A172 (cell line): ENCODE measurements around the gene MYMK. TPM values are rescaled to one million over a fixed set of nuclear protein-coding genes. Genes with fewer than 3 reads are reported as not detected.

Source experiments
- DNase-seq: peaks from one replicate; pipeline ENCODE4 v3.0.0-alpha.2; 2015; ENCODE audit warnings: low spot score
- total RNA-seq: library from RNA; depleted of rRNA; stranded (reverse); fragments of >200 nt; shearing (Covaris generic); gene quantifications from 2 replicates; pipeline ENCODE4 v1.2.3, GENCODE V29; 2014; rRNA removed

The MYMK gene
- total RNA-seq, 1 experiment from 2014 or later = not detected

DNA sequence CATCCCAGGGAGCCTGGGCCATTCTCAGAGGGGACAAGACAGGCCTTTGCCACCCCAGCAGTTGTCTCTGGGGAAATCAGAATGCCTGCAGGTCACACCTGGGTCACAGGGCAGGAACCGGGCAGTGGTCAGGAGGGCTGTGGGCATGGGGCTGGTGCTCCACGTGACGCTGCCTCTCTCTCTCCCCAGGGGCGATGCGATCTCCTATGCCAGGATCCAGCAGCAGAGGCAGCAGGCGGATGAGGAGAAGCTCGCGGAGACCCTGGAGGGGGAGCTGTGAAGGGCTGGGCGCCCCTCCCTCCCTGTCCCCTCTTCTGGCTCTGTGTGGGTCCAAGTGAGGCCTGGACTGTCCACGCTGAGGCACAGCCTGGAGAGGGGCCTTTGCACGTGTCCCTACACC, 56.4 kb downstream of the MYMK start:
- no peak for DNase-seq

DNA sequence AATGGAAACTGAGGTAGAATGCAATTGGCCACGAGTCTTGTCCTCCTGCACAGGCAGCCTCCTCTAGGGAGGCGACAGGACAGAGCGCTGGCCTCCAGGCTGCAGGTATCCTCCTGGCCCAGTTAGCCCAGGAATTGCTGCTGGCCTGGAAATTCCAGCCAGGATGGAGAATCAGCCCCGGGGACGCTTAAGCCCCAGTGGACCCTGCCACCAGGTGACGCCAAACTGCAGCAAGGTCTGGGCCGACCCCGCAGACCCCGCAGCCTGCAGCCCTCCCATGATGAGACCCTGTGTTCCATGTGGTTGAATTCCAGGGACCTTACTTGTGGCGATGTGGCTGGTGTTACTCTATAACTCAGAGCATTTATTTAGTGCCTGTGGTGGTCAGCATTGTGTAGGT, 57.7 kb downstream of the MYMK start:
- DNase-seq = no peak

DNA sequence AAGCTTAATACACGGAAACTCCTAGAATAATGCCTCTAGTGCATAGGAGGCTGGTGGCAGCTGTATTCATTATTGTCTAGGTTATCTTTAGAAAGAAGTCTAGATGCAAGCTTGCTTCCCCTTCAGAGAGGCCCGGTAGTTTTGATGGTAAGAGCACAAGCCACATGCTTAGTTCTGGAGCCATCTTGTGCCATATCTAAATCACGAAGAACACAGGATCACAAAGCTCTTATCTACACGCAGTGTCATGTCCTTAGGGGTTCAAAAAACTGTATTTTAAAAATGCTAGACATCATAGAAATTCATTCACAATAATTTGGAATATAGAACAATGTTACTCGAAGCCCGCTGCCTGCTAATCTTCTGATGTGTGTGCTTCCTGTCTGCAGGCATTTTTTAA, 58.8 kb downstream of the MYMK start:
- DNase-seq = no peak

DNA sequence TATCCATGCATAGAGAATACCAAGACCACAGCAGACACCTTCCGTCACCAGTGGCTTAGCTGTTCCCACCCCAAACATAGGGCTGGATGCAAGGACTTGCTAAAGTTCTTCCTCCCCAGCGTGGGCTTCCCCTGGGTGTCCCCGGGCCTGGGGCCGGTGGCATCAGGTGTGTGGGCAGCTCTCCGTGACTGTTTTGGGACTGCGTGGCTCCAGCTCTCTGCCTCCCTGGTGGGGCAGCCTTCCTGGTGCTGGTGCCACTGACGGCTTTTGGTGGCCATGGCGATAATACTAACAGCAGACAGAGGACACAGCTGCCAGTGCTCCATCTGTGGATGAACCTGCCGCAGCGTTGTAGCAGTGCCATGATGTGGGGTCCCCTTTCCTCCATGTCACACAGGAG, 60.1 kb downstream of the MYMK start:
- DNase-seq = no peak

Other genes with a start within 250 kb of the MYMK start
- gene ABO, start 249.8 kb downstream of the MYMK start, total RNA-seq = not detected in 2 replicates
- 11.4 and 19.5 TPM in 2 replicates for gene SURF6, start 188.8 kb downstream of the MYMK start, total RNA-seq
- 17.9 and 30.0 TPM in 2 replicates for gene MED22, start 176.8 kb downstream of the MYMK start, total RNA-seq
- gene RPL7A, start 176.7 kb downstream of the MYMK start, total RNA-seq = 2,228 and 2,364 TPM in 2 replicates
- gene SURF1, start 168.5 kb downstream of the MYMK start, total RNA-seq = 74.4 and 75.2 TPM in 2 replicates
- gene SURF2, start 168.4 kb downstream of the MYMK start, total RNA-seq = 26.3 and 43.1 TPM in 2 replicates
- 391 and 428 TPM in 2 replicates for gene SURF4, start 148.9 kb downstream of the MYMK start, total RNA-seq
- 0.91 and 1.4 TPM in 2 replicates for gene STKLD1, start 148.6 kb downstream of the MYMK start, total RNA-seq
- gene REXO4, start 106.9 kb downstream of the MYMK start, total RNA-seq = 24.8 and 28.3 TPM in 2 replicates
- 0.43 and 1.6 TPM in 2 replicates for gene ADAMTS13, start 102.6 kb downstream of the MYMK start, total RNA-seq
- 8.8 and 10.8 TPM in 2 replicates for gene CACFD1, start 65.0 kb downstream of the MYMK start, total RNA-seq
- gene SLC2A6, start 45.9 kb downstream of the MYMK start, total RNA-seq = 30.8 and 42.1 TPM in 2 replicates
- gene ADAMTSL2, start 9.7 kb upstream of the MYMK start, total RNA-seq = 0.12 and 0.16 TPM in 2 replicates
- not detected in 2 replicates for gene FAM163B, start 84.4 kb upstream of the MYMK start, total RNA-seq
- gene DBH, start 111.4 kb upstream of the MYMK start, total RNA-seq = 0.02 TPM in 1 of 2 replicates, not detected in the other
- 30.5 and 31.0 TPM in 2 replicates for gene SARDH, start 213.4 kb upstream of the MYMK start, total RNA-seq